HG02852 (cell line): ENCODE measurements around the gene ATP6V0A4.
A peak's percentile ranks its signal among the peaks of the same experiment; 100 is the strongest.
"Not testable (repeated sequence)": the region's sequence is repeated elsewhere in the genome, so short reads cannot be mapped to it uniquely, and the experiment has no call there.

Experiments used
- ATAC-seq: cut with Tn5 transposase; IDR thresholded peaks from one replicate; pipeline ENCODE4 v1.9.1; 2021; ENCODE audit warnings: mild to moderate bottlenecking, moderate library complexity; ENCODE audit not compliant: unreplicated experiment

Gene ATP6V0A4

GRCh38 chr7:138752518-138753149, 45.4 kb downstream of the ATP6V0A4 start:
- ATAC-seq = no peak

- ATAC-seq = no peak
Observed at GRCh38 chr7:138750901-138751464, 47.0 kb downstream of the ATP6V0A4 start.

- no peak for ATAC-seq
Observed at GRCh38 chr7:138750473-138750872, 47.5 kb downstream of the ATP6V0A4 start.

GRCh38 chr7:138749960-138750359, 48.0 kb downstream of the ATP6V0A4 start:
- ATAC-seq = no peak

GRCh38 chr7:138748666-138749065, 49.3 kb downstream of the ATP6V0A4 start:
- ATAC-seq = no peak

GRCh38 chr7:138746073-138746472, 51.9 kb downstream of the ATP6V0A4 start:
- no peak for ATAC-seq

- ATAC-seq = no peak
Observed at GRCh38 chr7:138745189-138745588, 52.8 kb downstream of the ATP6V0A4 start.

GRCh38 chr7:138741453-138741735, 56.6 kb downstream of the ATP6V0A4 start:
- no peak for ATAC-seq

- no peak for ATAC-seq
Observed at GRCh38 chr7:138739859-138740258, 58.1 kb downstream of the ATP6V0A4 start.

GRCh38 chr7:138738551-138739335, 59.3 kb downstream of the ATP6V0A4 start:
- peak; percentile 93 for ATAC-seq

- ATAC-seq = no peak
Observed at GRCh38 chr7:138738114-138738513, 59.9 kb downstream of the ATP6V0A4 start.

- ATAC-seq = no peak
Observed at GRCh38 chr7:138735399-138735798, 62.6 kb downstream of the ATP6V0A4 start.

- ATAC-seq = not testable (repeated sequence)
Observed at GRCh38 chr7:138731733-138732132, 66.3 kb downstream of the ATP6V0A4 start.

- ATAC-seq = no peak
Observed at GRCh38 chr7:138729444-138729843, 68.6 kb downstream of the ATP6V0A4 start.

- no peak for ATAC-seq
Observed at GRCh38 chr7:138727336-138728099, 70.5 kb downstream of the ATP6V0A4 start.

- ATAC-seq = no peak
Observed at GRCh38 chr7:138726288-138726687, 71.7 kb downstream of the ATP6V0A4 start.

GRCh38 chr7:138720286-138720685, 77.7 kb downstream of the ATP6V0A4 start:
- no peak for ATAC-seq

GRCh38 chr7:138716889-138717288, 81.1 kb downstream of the ATP6V0A4 start:
- ATAC-seq = no peak

- ATAC-seq = no peak
Observed at GRCh38 chr7:138713191-138713590, 84.8 kb downstream of the ATP6V0A4 start.

GRCh38 chr7:138712652-138713051, 85.3 kb downstream of the ATP6V0A4 start:
- ATAC-seq = no peak

GRCh38 chr7:138710536-138711385, 87.2 kb downstream of the ATP6V0A4 start:
- no peak for ATAC-seq
